GM18909 (cell line): ENCODE data around the gene MORC4.

ENCODE experiments used
- ATAC-seq: cut with Tn5 transposase; IDR thresholded peaks from one replicate; pipeline ENCODE4 v1.9.1; 2021; ENCODE audit warnings: mild to moderate bottlenecking; ENCODE audit not compliant: unreplicated experiment, poor library complexity

MORC4 gene

GRCh38 chrX:106954041-106954440 lies 46.0 kb downstream of the MORC4 start:
- no peak for ATAC-seq

DNA sequence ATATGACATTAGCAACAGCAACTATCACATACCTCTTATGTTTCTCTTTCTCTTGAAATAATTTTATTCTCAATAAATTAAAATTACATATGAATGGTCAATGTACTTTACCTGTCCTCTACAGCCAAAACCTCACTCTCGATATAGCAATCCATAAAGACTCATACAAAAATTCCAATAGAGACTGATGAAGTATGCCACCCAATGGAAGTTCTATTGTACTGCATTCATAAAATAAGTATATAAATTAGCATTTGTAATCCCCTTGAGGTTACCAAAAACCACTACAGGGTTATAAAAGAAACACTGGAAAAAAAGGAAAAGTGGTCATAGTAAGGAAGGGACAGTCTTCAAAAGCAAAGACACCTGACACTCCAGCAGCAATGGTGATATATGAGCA lies 47.0 kb downstream of the MORC4 start:
- ATAC-seq = no peak

GRCh38 chrX:106952538-106952937 lies 47.5 kb downstream of the MORC4 start:
- no peak for ATAC-seq

- ATAC-seq = no peak
Observed at GRCh38 chrX:106952089-106952488, 47.9 kb downstream of the MORC4 start.

DNA sequence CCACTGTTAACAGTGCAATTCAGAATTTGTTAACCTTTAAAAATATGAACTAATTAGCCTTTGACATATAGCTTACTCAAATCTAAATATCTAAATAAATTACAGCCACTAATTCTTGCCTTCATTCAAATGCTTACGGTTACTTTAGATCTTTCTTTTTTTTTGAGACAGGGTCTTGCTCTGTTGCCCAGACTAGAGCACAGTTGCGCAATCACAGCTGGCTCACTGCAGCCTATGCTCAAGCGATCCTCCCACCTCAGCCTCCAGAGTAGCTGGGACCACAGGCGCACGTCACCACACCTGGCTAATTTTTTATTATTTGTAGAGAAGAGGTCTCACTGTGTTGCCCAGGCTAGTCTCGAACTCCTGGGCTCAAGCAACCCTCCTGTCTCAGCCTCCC lies 48.8 kb downstream of the MORC4 start:
- no peak for ATAC-seq

DNA sequence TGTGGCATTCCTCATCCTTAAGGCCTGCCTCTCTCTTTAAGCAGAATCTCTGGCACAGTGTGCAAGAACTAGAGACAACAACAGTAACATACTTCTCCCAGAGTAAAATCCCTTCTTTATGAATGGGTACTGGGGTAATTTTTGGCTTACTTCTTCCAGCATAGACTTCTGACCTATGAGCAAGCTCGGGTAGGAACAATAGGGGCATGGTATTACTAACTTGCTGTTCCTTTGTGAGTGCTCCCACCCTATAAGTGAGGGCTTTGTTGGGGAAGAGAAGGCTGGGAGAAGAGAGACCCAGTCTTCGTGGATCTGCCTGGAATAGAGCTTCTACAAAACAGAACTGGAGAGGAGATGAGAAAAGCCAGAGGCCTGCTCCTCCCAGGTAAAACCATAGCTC lies 49.6 kb downstream of the MORC4 start:
- no peak for ATAC-seq

DNA sequence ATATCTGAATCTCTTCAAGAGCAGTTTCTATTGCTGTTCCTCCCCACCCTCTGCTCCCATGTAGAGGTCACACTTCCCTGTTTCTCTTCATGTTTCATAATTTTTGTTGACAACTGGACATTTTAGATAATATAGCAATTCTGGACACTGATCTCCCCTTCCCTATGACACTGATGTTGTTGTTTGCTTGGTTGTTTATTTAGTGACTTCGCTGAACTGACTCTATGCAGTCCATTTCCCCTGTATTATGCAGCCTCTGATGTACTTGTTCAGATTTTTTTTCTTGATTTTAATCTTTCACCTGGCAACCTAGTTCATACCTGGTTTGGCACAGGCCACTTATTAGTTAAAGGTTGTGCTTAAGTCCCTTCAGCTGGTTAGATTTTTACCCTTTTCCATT lies 50.6 kb downstream of the MORC4 start:
- no peak for ATAC-seq

DNA sequence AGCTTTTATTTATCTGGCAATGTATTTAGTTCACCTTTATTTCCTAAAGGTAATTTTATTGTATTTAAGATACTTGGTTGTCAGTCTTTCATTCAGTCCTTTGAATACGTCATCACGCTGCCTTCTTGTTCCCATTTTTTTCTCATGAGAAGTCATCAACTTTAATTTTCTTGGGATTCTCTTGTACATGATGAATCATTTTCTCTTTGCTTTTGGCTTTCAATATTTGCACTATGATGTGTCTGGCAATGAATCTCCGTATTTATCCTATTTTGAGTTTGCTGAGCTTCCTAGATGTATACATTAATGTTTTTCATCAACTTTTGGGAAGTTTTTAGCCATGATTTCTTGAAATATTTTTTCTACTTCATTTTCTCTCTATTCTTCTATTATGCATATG lies 51.4 kb downstream of the MORC4 start:
- ATAC-seq = no peak

GRCh38 chrX:106946464-106946863 lies 53.5 kb downstream of the MORC4 start:
- no peak for ATAC-seq

GRCh38 chrX:106940068-106940467 lies 59.9 kb downstream of the MORC4 start:
- no peak for ATAC-seq

- ATAC-seq = no peak
Observed at GRCh38 chrX:106939566-106939965, 60.4 kb downstream of the MORC4 start.

DNA sequence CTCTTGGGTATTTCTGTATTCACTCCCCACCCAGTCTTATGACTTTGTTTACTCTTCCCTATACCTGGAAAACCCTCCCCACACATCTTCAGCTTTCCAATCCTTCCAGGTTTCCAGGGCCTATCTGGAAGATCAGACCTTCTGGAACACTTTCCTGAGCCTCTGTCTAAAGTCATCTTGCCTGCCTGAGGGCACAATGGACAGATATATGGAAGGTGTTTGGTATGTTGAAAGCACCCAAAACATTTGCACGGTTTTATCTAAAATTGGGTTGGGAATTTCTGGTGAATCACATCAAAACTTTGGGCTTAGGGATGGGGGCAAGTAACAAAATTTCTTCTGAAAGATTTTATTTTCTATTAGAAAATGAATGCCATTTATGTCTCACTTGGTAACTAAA lies 63.8 kb downstream of the MORC4 start:
- no peak for ATAC-seq

DNA sequence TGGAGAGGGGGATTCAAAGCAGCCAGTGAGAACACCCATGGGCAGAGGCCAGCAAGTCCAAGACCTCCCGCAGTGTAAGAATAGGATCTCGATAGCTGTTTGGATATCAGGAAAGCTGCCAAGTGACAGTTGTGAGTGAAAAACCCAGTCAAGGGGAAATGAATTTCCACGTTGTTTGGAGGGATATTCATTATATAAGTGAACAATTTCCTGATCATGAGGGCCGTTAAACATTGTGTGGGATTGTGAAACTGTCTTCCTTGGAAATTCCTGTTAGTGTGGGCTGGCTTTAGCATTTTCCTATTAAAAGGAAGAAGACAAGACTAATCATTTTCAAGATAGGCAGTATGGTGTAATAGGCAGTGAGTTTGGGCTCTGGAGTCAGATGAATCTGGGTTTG lies 64.8 kb downstream of the MORC4 start:
- no peak for ATAC-seq

GRCh38 chrX:106933538-106933961 lies 66.5 kb downstream of the MORC4 start:
- peak; percentile 46 for ATAC-seq

DNA sequence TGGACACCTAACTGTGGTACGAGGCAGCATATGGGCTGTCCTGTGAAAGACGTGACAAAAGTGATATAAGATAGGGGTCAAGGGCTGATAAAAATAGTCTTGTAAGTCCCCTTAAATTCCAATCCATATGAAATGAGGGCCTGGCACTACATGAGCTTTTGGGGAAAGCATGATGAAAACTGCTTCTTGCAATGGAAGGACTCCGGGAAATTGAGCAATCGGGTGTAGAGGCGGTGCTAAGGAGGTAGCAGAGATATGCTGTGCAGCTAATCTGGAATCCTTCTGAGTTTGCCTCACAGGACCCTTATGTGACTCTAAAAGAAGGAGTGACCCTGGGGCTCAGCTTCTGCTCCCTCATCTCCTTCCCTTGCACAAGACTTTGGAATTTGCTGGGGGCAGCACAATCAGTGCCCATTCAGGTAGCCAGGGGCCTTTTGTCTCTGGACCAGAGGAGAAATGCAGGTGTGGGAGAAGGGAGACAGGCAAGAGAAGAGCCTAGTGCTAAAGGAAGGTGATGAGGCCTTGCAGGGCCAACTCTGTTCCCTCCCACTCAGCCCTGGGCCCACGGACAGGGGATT lies 67.0 kb downstream of the MORC4 start:
- ATAC-seq = peak; percentile 29

DNA sequence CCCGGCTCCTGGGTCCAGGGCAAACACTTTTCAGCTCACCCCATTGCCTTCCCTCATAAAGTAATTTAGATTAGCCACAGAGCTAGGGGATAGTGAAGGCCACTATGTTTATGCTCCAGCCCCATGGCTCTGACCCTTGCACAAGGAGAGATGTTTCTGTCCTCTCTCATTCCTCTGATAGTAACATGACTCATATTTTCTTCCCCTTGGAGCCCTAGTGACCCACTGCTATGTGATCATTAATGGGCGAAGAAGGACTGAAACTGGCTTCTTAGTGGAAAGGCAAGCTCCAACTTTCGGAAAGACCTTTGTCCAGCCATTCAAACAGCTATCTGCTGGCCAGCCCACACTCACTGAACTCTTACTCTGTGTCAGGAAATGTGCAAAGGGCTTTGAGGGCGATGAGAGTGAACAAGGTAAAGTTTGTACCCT lies 67.5 kb downstream of the MORC4 start:
- ATAC-seq = no peak

DNA sequence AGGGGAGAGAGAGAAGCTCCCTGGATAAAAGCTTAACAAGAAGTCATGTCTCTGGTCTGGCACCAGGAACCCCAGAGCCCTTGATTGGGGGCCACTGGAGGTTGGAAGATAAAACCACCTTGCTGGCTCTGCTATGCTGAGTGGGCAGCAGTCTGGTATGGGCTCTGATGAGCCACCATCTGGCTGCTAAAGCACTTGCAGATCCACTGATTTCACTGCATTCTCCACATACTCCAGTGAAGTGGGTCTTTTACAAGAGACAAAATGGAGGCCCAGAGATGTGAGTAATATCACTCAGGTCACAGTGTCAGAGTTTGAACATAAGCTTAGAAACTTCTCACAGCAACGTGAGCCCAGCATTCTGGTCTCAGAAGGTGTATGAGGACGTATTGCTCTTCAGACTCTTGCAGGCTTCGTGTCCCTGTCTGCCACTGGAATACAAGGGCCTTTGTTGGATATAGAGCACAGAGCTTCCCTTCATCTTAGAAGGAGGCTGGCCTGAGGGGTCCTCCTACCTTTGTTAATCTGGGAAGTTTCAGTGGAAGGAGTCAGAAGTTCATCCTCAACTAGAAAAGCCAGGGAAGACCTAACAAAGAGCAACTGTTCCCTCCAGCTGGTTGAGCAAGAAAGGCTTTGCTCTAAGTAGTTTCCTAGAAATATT lies 68.1 kb downstream of the MORC4 start:
- no peak for ATAC-seq

DNA sequence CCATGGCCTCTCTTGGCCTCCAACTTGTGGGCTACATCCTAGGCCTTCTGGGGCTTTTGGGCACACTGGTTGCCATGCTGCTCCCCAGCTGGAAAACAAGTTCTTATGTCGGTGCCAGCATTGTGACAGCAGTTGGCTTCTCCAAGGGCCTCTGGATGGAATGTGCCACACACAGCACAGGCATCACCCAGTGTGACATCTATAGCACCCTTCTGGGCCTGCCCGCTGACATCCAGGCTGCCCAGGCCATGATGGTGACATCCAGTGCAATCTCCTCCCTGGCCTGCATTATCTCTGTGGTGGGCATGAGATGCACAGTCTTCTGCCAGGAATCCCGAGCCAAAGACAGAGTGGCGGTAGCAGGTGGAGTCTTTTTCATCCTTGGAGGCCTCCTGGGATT lies 71.8 kb downstream of the MORC4 start:
- no peak for ATAC-seq

- ATAC-seq = no peak
Observed at GRCh38 chrX:106927700-106928099, 72.3 kb downstream of the MORC4 start.

DNA sequence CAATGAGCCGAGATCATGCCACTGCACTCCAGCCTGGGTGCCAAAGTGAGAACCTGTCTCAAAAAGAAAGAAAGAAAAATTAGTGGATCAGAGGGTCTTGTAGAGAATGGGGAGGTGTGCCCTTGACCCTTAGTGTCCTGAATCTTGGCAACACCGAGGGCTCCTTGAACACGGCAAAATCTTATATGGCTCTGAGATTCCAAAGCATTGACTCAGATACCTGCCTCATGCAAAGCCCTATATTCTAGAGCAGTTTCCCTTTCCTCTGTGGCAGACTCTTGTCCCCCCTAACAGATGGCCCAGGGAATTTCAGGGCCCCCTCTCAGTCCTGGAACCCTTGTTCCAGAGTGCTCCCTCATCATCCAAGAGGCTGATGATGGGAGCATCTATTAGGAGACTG lies 73.0 kb downstream of the MORC4 start:
- no peak for ATAC-seq

GRCh38 chrX:106921637-106922036 lies 78.4 kb downstream of the MORC4 start:
- ATAC-seq = no peak

DNA sequence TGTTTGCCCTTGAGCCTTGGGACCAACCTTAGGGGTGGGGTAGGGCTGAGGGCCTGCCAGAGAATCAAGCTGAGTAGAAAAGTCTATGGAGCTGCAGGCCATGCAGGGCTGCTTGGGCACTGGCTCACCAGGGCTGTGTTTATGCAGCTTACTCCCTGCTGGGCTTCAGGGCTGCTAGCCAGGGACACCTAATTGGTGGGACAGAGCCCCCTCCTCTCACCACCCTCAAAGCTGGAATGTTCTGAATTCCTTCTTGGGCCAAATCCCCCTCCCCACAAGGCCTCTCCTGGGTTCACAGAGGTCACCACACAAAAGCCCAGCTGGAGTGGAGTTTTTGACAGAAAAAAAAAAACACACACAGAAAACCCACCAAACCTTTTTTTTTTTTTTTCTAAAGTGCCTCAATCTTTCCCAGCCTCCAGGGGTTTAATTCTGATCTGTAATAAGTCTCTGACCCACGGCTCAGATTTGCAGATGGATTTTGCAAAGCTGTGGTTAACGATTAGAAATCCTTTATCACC lies 80.0 kb downstream of the MORC4 start, which contains the start of gene CLDN2:
CLDN2 (plus strand) TSS at position 471 of the 521 bp plus-strand sequence. CDS start 7,827 bp downstream, outside the sequence.
- ATAC-seq = no peak
